MCF 10A (cell line): ENCODE measurements around the gene SRRM2. TPM values are rescaled to one million over a fixed set of nuclear protein-coding genes. Genes with fewer than 3 reads are reported as not detected.

Experiments
- BruUV-seq: library from RNA; stranded (reverse); fragments of 400-500 nt; replicated peaks from 2 replicates; lab custom pipeline; 2021; lab: Mats Ljungman, UMichigan
- CTCF ChIA-PET: fragments of 300-600 bp; sonication (Branson Sonifier 250); formaldehyde crosslinking; extraction: SDS; loops from one replicate; lab custom pipeline; 2021; ENCODE audit warnings: antibody characterized with exemption, inconsistent platforms; lab: Yijun Ruan, JAX
- POLR2A ChIA-PET: fragments of 300-600, 350-650 bp; sonication (Branson Sonifier 250); formaldehyde crosslinking; extraction: SDS; loops from one replicate; lab custom pipeline; 2020; ENCODE audit warnings: antibody characterized with exemption, inconsistent platforms; lab: Yijun Ruan, JAX
- DNase-seq: peaks from one replicate; pipeline ENCODE4 v3.0.0-alpha.2; 2018; ENCODE audit not compliant: unreplicated experiment
- H3K27ac Mint-ChIP-seq: one replicate; pipeline ENCODE4 v1.8.0; 2022; ENCODE audit warnings: mild to moderate bottlenecking, low read depth, mixed read lengths; ENCODE audit not compliant: unreplicated experiment
- H3K27me3 Mint-ChIP-seq: one replicate; pipeline ENCODE4 v1.8.0; 2022; ENCODE audit warnings: mixed read lengths; ENCODE audit not compliant: insufficient read depth, unreplicated experiment
- H3K36me3 Mint-ChIP-seq: one replicate; pipeline ENCODE4 v1.8.0; 2022; ENCODE audit warnings: mild to moderate bottlenecking, moderate library complexity, mixed read lengths; ENCODE audit not compliant: insufficient read depth, unreplicated experiment
- H3K4me1 Mint-ChIP-seq: one replicate; pipeline ENCODE4 v1.8.0; 2022; ENCODE audit warnings: mixed read lengths; ENCODE audit not compliant: insufficient read depth, unreplicated experiment
- H3K4me3 Mint-ChIP-seq: one replicate; pipeline ENCODE4 v1.8.0; 2022; ENCODE audit warnings: mild to moderate bottlenecking, moderate library complexity, mixed read lengths; ENCODE audit not compliant: unreplicated experiment
- H3K9me3 Mint-ChIP-seq: one replicate; pipeline ENCODE4 v1.8.0; 2022; ENCODE audit warnings: mixed read lengths; ENCODE audit not compliant: unreplicated experiment
- intact Hi-C: fragments of 100-400 bp; cut with micrococcal nuclease; formaldehyde crosslinking; loops from 2 replicates; pipeline ENCODE4 v1.14.1; 2022
- total RNA-seq: library from RNA; stranded (reverse); gene quantifications from 2 replicates; pipeline ENCODE4 v1.2.3, GENCODE V29; 2022
- TF ChIP-seq, protein P1 (sequence below): fragments of 200-600 bp; IDR thresholded peaks from one replicate; pipeline ENCODE4 v1.8.0; 2022; ENCODE audit warnings: antibody characterized with exemption, mild to moderate bottlenecking; ENCODE audit not compliant: unreplicated experiment

SRRM2 gene
- total RNA-seq, 1 experiment from 2014 or later, result 779 TPM

- no peaks in the 10 kb centered on the region for H3K27me3 Mint-ChIP-seq
- no peaks in the 10 kb centered on the region for H3K4me1 Mint-ChIP-seq
Observed at GRCh38 chr16:2712546-2712945, 39.9 kb upstream of the SRRM2 start.

DNA sequence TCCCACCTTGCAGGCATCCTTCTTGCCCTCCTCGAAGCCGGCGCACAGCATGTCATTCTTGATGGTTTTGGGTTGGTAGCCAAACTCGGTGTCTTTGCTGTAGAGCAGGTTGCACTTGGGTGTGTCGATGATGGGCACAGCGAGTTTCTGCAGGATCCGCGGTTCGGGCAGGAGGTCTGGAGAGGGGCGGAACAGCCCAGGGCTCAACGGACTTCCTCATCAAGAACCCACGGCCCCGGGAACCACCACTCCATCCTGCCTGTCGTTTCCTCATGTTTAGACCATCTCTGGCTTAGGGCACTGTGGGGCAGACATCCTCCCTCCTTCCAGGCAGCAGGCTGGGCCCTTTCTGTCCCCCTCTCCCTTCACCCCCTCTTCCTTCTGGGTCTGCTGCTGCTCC lies 38.9 kb upstream of the SRRM2 start:
- peaks cover 33% of the 10 kb centered on the region for H3K36me3 Mint-ChIP-seq
- no TSS peak for BruUV-seq
- TF ChIP-seq, protein P1, sequence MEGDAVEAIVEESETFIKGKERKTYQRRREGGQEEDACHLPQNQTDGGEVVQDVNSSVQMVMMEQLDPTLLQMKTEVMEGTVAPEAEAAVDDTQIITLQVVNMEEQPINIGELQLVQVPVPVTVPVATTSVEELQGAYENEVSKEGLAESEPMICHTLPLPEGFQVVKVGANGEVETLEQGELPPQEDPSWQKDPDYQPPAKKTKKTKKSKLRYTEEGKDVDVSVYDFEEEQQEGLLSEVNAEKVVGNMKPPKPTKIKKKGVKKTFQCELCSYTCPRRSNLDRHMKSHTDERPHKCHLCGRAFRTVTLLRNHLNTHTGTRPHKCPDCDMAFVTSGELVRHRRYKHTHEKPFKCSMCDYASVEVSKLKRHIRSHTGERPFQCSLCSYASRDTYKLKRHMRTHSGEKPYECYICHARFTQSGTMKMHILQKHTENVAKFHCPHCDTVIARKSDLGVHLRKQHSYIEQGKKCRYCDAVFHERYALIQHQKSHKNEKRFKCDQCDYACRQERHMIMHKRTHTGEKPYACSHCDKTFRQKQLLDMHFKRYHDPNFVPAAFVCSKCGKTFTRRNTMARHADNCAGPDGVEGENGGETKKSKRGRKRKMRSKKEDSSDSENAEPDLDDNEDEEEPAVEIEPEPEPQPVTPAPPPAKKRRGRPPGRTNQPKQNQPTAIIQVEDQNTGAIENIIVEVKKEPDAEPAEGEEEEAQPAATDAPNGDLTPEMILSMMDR, result no peak
- H3K9me3 Mint-ChIP-seq, result no peaks in the 10 kb centered on the region
- CTCF ChIA-PET, result interaction anchor here (0.6 kb wide), 1 partner anchor 37 kb away, joined by 3 read pairs; no protein-coding TSS in a partner anchor
- POLR2A ChIA-PET, result no interaction called here
- no peak for DNase-seq
- no peaks in the 10 kb centered on the region for H3K4me1 Mint-ChIP-seq
- intact Hi-C loops, result no loop called here
- no peaks in the 10 kb centered on the region for H3K27me3 Mint-ChIP-seq
- H3K27ac Mint-ChIP-seq, result no peak overlapping the region
- no peak overlapping the region for H3K4me3 Mint-ChIP-seq

More at GRCh38 chr16:2712546-2712945, 39.9 kb upstream of the SRRM2 start:
- Mint-ChIP-seq H3K4me3 (no peak overlapping the region), H3K9me3 (no peaks in the 10 kb centered on the region), H3K27ac (no peak overlapping the region), H3K36me3 (peaks cover 40% of the 10 kb centered on the region)
- no TSS peak for BruUV-seq
- ChIA-PET CTCF (no interaction called here), POLR2A (interaction anchor here (1.1 kb wide), 1 partner anchor 40 kb away, joined by 3 read pairs; no protein-coding TSS in a partner anchor)
- TF ChIP-seq, protein P1, result no peak
- intact Hi-C loops, result no loop called here
- DNase-seq, result no peak

GRCh38 chr16:2713985-2714774 lies 38.3 kb upstream of the SRRM2 start:
- no peaks in the 10 kb centered on the region for H3K27me3 Mint-ChIP-seq
- H3K4me1 Mint-ChIP-seq, result no peaks in the 10 kb centered on the region
- no peaks in the 10 kb centered on the region for H3K9me3 Mint-ChIP-seq
- TF ChIP-seq, protein P1, result no peak
- DNase-seq, result no peak
- intact Hi-C loops, result no loop called here
- no peak overlapping the region for H3K27ac Mint-ChIP-seq
- no TSS peak for BruUV-seq
- H3K4me3 Mint-ChIP-seq, result no peak overlapping the region
- CTCF ChIA-PET, result interaction anchor here (0.6 kb wide), 1 partner anchor 37 kb away, joined by 3 read pairs; no protein-coding TSS in a partner anchor
- POLR2A ChIA-PET, result interaction anchor here (0.6 kb wide), 1 partner anchor 202 kb away, joined by 3 read pairs; no protein-coding TSS in a partner anchor
- peaks cover 29% of the 10 kb centered on the region for H3K36me3 Mint-ChIP-seq

- Mint-ChIP-seq H3K36me3 (peaks cover 20% of the 10 kb centered on the region), H3K4me3 (no peak overlapping the region), H3K9me3 (no peaks in the 10 kb centered on the region), H3K27me3 (no peaks in the 10 kb centered on the region), H3K27ac (no peak overlapping the region), H3K4me1 (no peaks in the 10 kb centered on the region)
- intact Hi-C loops, result no loop called here
- POLR2A ChIA-PET, result no interaction called here
- CTCF ChIA-PET, result no interaction called here
- no TSS peak for BruUV-seq
- TF ChIP-seq, protein P1, result no peak
- DNase-seq, result no peak
Observed at GRCh38 chr16:2715064-2715463, 37.4 kb upstream of the SRRM2 start.
